Prostate gland (tissue), 2 donors: Measurements from ENCODE around the gene PFN3.

Experiments
- POLR2A ChIP-seq: fragments of 450-650 bp; IDR thresholded peaks from one replicate; pipeline ENCODE4 v1.6.1; 2016; ENCODE audit warnings: antibody characterized with exemption, mild to moderate bottlenecking
- TF ChIP-seq, protein P1 (sequence below), 4 experiments: fragments of 200-600 bp in 2 of 4; fragments of 450-650 bp in 2 of 4; sonication (generic) in 2 of 4; IDR thresholded peaks; 1 replicate in 3 of 4; 2 replicates in 1 of 4; pipeline ENCODE4 v1.5.1; 2016 to 2019; ENCODE audit warnings: antibody characterized with exemption in 4 of 4, mild to moderate bottlenecking in 2 of 4, moderate library complexity in 2 of 4

DNA sequence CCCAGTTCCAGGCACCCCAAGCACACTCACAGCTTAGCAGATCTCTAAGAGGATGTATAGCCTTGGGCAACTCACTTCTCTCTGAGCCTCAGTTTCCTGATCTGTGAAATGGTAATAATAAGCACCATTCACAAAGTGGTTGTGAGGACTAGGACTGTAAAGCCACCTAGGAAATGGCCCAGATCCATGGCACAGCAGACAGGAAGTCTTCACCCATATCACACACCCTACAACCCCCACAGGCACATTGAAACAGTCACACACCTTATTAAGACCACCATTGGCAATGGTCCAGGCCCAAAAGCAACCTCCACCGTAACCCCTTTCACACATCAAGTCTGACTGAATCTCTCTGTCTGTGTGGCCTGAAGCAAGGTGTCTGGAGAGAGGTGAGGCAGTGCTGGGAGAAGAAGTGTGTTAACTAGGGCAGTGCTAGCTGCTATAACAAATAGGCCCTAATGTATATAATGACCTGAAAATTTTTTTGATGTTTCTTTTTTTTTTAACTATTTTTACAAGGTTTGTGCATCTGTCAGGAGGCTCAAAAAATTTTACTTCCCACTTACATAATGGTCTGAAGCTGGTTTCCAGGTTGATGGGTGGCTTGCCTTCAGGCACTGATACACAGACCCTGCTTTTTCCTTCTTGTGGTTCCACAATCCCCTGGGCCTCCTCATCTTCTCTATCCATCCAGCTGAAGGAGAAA is 45.1 kb downstream of the PFN3 start:
- TF ChIP-seq, protein P1, sequence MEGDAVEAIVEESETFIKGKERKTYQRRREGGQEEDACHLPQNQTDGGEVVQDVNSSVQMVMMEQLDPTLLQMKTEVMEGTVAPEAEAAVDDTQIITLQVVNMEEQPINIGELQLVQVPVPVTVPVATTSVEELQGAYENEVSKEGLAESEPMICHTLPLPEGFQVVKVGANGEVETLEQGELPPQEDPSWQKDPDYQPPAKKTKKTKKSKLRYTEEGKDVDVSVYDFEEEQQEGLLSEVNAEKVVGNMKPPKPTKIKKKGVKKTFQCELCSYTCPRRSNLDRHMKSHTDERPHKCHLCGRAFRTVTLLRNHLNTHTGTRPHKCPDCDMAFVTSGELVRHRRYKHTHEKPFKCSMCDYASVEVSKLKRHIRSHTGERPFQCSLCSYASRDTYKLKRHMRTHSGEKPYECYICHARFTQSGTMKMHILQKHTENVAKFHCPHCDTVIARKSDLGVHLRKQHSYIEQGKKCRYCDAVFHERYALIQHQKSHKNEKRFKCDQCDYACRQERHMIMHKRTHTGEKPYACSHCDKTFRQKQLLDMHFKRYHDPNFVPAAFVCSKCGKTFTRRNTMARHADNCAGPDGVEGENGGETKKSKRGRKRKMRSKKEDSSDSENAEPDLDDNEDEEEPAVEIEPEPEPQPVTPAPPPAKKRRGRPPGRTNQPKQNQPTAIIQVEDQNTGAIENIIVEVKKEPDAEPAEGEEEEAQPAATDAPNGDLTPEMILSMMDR (IDR thresholded peaks at IDR 0.05) = no peak
- TF ChIP-seq POLR2A = no peak
